ENCODE results near the gene BCL2L11.
A peak's percentile ranks its signal among the peaks of the same experiment; 100 is the strongest.

Gene BCL2L11

GRCh38 chr2:111145103-111145760, 24.5 kb downstream of the BCL2L11 start:
- Histone ChIP-seq H3K4me2 (ENCODE audit: low read length) (peak overlapping the region; percentile 17), H3K9me3 (ENCODE audit: insufficient read depth, low read length) (no peaks in the 10 kb centered on the region), H3K27ac (ENCODE audit: low read length) (no peak overlapping the region), H3K36me3 (replicated peaks; ENCODE audit: low read depth, low read length) (peaks cover 20% of the 10 kb centered on the region), H3K27me3 (ENCODE audit: low read depth, low read length) (peaks cover 37% of the 10 kb centered on the region), H3K4me1 (ENCODE audit: low read length) (peaks cover 31% of the 10 kb centered on the region), H4K20me1 (ENCODE audit: insufficient read depth, low read length) (peaks cover 82% of the 10 kb centered on the region), H2AFZ (ENCODE audit: low read depth, low read length) (no peak overlapping the region), H3K4me3 (ENCODE audit: low read length) (no peak overlapping the region), H3K79me2 (ENCODE audit: low read length) (peaks cover 11% of the 10 kb centered on the region), H3K9ac (ENCODE audit: low read length) (no peak overlapping the region)
- no peak for TF ChIP-seq CTCF (IDR thresholded peaks at IDR 0.05; ENCODE audit: low read depth, low read length)
- TF ChIP-seq EZH2phosphoT487 (IDR thresholded peaks at IDR 0.05; ENCODE audit: low read depth) = no peak

- H3K4me2 ChIP-seq (ENCODE audit: low read length) = no peak overlapping the region
- H3K4me3 ChIP-seq (ENCODE audit: low read length) = no peak overlapping the region
- H3K27ac ChIP-seq (ENCODE audit: low read length) = no peak overlapping the region
- H2AFZ ChIP-seq (ENCODE audit: low read depth, low read length) = no peak overlapping the region
- peaks cover 12% of the 10 kb centered on the region for H3K36me3 ChIP-seq (replicated peaks; ENCODE audit: low read depth, low read length)
- H3K9me3 ChIP-seq (ENCODE audit: insufficient read depth, low read length) = no peaks in the 10 kb centered on the region
- H3K27me3 ChIP-seq (ENCODE audit: low read depth, low read length) = peaks cover 37% of the 10 kb centered on the region
- peaks cover 31% of the 10 kb centered on the region for H3K4me1 ChIP-seq (ENCODE audit: low read length)
- H3K79me2 ChIP-seq (ENCODE audit: low read length) = peaks cover 8% of the 10 kb centered on the region
- no peak for TF ChIP-seq CTCF (IDR thresholded peaks at IDR 0.05; ENCODE audit: low read depth, low read length)
- no peak for TF ChIP-seq EZH2phosphoT487 (IDR thresholded peaks at IDR 0.05; ENCODE audit: low read depth)
- H4K20me1 ChIP-seq (ENCODE audit: insufficient read depth, low read length) = peaks cover 83% of the 10 kb centered on the region
- H3K9ac ChIP-seq (ENCODE audit: low read length) = no peak overlapping the region
These were observed 25.2 kb downstream of the BCL2L11 start for GRCh38 chr2:111145951-111146350.

- peaks cover 45% of the 10 kb centered on the region for H3K27me3 ChIP-seq (ENCODE audit: low read depth, low read length)
- TF ChIP-seq EZH2phosphoT487 (IDR thresholded peaks at IDR 0.05; ENCODE audit: low read depth) (no peak), CTCF (IDR thresholded peaks at IDR 0.05; ENCODE audit: low read depth, low read length) (no peak)
- H3K79me2 ChIP-seq (ENCODE audit: low read length) = peaks cover 7% of the 10 kb centered on the region; the same call in 1 of the 2 replicates
- H3K27ac ChIP-seq (ENCODE audit: low read length) = no peak overlapping the region
- no peak overlapping the region for H2AFZ ChIP-seq (ENCODE audit: low read depth, low read length)
- H3K4me2 ChIP-seq (ENCODE audit: low read length) = no peak overlapping the region
- H3K9me3 ChIP-seq (ENCODE audit: insufficient read depth, low read length) = no peaks in the 10 kb centered on the region
- H3K4me1 ChIP-seq (ENCODE audit: low read length) = peaks cover 31% of the 10 kb centered on the region
- no peak overlapping the region for H3K4me3 ChIP-seq (ENCODE audit: low read length)
- H3K36me3 ChIP-seq (replicated peaks; ENCODE audit: low read depth, low read length) = peaks cover 22% of the 10 kb centered on the region
- H4K20me1 ChIP-seq (ENCODE audit: insufficient read depth, low read length) = peaks cover 83% of the 10 kb centered on the region
- no peak overlapping the region for H3K9ac ChIP-seq (ENCODE audit: low read length)
These were observed 27.6 kb downstream of the BCL2L11 start for GRCh38 chr2:111148225-111148873.

DNA sequence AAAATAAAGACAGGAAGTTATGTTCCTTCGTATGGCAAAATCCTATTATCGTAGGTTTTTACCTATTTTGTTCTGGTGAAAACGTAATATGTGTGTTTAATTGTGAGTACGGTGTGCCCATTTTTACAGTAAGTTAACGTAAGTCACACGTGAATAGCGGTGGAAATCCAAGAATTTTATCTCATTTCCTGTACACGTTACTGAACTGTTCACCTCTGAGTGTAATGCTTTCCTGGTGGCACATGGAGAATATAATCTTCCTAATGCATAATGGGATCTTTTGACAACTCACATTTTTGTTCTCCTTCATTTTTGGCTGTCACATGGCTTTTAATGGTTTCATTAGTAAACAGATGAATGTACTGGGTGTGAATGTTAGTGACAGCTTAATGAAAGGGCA, 28.2 kb downstream of the BCL2L11 start:
- Histone ChIP-seq H3K9ac (ENCODE audit: low read length) (no peak overlapping the region), H3K27me3 (ENCODE audit: low read depth, low read length) (peaks cover 43% of the 10 kb centered on the region), H3K27ac (ENCODE audit: low read length) (no peak overlapping the region), H3K36me3 (replicated peaks; ENCODE audit: low read depth, low read length) (peaks cover 26% of the 10 kb centered on the region), H3K4me3 (ENCODE audit: low read length) (no peak overlapping the region), H3K4me2 (ENCODE audit: low read length) (no peak overlapping the region), H3K9me3 (ENCODE audit: insufficient read depth, low read length) (no peaks in the 10 kb centered on the region), H3K79me2 (ENCODE audit: low read length) (peaks cover 7% of the 10 kb centered on the region; the same call in 1 of the 2 replicates), H4K20me1 (ENCODE audit: insufficient read depth, low read length) (peaks cover 83% of the 10 kb centered on the region), H3K4me1 (ENCODE audit: low read length) (peaks cover 31% of the 10 kb centered on the region), H2AFZ (ENCODE audit: low read depth, low read length) (no peak overlapping the region)
- no peak for TF ChIP-seq EZH2phosphoT487 (IDR thresholded peaks at IDR 0.05; ENCODE audit: low read depth)
- TF ChIP-seq CTCF (IDR thresholded peaks at IDR 0.05; ENCODE audit: low read depth, low read length) = no peak
